GM18499 (cell line): Measurements from ENCODE around the gene PTPRN2.
"Not testable (repeated sequence)": the region's sequence is repeated elsewhere in the genome, so short reads cannot be mapped to it uniquely, and the experiment has no call there.

Experiments used
- ATAC-seq: cut with Tn5 transposase; IDR thresholded peaks from one replicate; pipeline ENCODE4 v1.9.1; 2021; ENCODE audit warnings: moderate number of reproducible peaks; ENCODE audit not compliant: insufficient read depth, unreplicated experiment

Gene PTPRN2

DNA sequence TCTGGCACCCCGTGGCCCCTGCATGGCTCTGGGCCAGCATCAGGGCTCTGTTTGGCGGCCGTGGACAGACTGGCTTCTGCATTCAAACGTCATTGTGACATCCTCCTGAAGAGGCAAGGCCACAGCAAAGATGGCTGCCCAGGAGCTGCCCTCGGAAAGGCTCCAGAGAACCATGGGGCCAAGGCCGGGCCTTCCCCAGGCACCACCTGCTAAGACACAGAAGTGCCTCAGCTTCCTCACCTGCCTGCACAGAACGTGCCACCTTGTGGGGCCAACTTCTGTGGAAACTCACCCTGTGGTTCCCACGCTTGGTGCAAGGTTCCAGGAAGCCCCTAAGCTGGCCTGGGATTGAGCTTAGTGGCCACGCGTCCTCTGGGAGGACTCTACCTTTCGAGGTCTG is 396.9 kb downstream of the PTPRN2 start:
- ATAC-seq = no peak

DNA sequence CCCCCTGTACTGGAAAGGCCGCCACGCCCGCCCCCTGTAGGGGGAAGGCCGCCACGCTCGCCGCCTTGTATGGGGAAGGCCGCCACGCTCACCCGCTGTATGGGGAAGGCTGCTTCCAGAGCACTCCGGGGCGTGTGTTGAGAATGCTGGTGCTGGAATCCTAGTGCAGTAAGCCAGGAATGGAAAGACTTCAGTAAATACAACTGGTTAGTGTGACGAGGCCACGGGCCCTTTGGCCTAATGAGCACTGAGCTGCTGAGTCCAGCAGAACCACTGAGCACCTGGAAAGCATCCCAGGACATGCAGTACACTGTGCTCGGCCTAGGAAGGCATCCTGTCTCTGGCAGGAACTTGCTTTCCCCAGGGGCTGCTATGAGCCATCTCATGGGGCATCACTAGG is 398.9 kb downstream of the PTPRN2 start:
- no peak for ATAC-seq

GRCh38 chr7:158187694-158187994 is 400.0 kb downstream of the PTPRN2 start:
- ATAC-seq = no peak

DNA sequence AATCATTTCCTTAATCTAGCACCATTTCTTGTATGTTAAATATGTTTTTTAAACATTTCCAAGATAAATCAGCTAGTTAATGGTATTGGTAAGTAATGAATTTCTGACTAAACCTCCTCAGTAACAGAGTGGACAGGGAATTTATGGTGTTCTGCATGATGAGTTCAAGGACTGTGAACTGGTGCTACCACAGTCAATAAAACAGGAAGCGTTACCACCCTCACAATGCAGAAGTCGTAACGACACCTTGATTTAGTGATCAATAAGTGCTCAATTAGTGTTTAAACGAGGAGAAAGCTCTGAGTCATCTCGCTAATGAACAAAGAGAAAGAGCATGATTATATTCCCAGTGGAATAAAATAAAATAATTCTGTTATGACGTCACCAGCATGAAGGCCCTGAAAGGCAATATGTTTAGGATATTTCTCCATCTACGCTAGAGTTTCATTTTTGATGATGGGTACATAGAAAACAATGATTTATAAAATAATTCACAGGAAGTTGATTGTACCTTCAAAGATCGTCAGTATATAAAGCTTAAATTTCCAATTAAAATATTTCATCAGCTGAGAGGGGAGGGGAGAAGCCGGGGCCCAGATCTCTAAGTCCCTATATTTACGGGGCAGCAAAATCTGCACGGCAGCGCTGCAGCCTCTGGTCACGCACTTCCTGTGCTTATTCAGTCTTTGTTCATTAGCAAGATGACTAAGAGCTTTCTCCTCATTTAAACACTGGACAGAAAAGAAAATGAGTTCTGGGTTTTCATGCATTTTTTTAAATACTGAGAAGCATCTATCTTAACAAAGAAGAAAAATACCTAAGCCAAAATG is 400.5 kb downstream of the PTPRN2 start:
- no peak for ATAC-seq

- no peak for ATAC-seq
Observed at GRCh38 chr7:158186406-158186805, 401.2 kb downstream of the PTPRN2 start.

- no peak for ATAC-seq
Observed at GRCh38 chr7:158185653-158186052, 402.0 kb downstream of the PTPRN2 start.

DNA sequence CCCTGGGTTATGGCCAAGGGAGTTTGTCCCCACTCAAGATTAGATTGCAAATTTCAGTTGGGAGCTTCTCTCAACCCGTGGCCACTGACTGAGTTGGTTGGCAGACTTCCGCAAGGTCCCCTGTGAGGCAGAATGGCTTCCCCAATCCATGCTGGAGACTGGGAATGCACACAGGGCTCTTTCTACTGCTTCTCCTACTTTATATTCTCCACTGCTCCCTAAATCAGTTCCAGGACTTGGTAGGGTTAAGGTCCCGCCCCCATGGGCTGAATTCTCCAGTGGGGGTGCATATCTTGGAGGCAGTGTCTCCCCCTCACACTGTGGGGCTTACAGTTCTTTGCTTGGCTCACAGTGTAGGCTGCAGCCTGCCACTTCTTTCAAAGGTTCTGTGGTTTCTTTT is 404.2 kb downstream of the PTPRN2 start:
- no peak for ATAC-seq

DNA sequence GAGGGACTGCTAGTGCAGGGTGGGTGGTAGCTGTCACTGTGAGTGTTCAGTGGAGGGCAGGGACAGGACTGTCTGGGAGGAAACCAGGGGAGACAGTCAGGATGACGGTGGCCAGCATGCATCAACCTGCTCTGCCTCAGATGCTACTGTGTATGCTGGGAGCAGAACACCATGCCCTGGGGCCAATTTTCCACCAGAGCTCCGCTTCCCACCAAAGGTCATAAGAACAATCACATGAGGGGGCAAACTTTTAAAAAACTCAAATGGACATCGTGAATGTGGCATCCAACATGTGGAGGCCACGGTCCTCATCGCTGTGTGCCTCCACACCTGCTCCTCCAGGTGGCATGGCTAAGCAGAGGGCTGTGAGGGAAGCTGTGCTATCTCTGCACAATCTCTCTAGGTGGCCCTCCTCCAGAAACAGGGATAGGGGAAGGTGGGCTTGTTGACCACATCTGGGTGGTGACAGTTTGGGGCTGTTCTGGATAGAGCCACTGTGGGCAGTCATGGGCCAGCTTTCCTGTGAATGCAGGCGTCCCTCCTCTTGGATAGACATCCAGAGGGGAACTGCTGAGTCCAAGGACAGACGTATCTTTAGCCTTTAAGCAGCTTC is 411.0 kb downstream of the PTPRN2 start:
- ATAC-seq = no peak

- ATAC-seq = no peak
Observed at GRCh38 chr7:158175779-158176178, 411.8 kb downstream of the PTPRN2 start.

- ATAC-seq = no peak
Observed at GRCh38 chr7:158174947-158175346, 412.7 kb downstream of the PTPRN2 start.

DNA sequence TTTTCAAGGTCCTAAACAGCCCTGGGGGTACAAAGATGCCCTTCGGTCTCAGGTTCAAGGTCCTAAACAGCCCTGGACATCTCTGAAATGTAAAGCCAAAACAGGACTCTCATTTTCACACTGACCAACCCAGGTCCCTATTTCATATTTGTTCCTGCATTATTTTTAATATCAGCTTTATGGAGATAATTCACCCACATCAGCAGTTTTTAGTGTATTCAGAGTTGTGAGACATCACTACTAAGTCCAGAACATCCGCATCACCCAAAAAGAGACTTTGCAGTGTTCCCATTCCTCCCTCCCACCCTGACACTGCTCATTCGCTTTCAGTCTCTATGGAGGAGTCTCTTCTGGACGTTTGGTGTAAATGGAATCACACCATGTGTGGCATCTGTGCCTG is 420.2 kb downstream of the PTPRN2 start:
- no peak for ATAC-seq

GRCh38 chr7:158166386-158167340 is 421.0 kb downstream of the PTPRN2 start:
- ATAC-seq = no peak

DNA sequence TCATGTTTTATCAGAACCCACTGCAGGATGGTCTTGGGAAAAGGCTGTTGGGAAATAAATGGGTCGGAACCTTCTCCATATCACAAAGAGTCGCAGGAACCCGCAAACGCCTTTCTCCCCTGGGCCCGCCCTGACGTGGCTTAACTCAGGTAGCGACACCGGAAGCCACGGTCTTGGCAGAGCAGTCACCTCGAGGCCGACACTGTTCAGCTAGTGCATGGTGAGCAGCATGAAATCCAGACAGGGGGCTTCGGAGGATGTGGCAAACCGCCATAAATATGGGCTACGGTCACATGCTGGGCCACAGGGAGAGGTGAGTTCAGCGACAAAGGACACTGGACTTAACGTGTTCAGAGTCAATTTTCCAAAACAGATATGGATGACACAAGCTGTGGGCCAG is 421.9 kb downstream of the PTPRN2 start:
- no peak for ATAC-seq

DNA sequence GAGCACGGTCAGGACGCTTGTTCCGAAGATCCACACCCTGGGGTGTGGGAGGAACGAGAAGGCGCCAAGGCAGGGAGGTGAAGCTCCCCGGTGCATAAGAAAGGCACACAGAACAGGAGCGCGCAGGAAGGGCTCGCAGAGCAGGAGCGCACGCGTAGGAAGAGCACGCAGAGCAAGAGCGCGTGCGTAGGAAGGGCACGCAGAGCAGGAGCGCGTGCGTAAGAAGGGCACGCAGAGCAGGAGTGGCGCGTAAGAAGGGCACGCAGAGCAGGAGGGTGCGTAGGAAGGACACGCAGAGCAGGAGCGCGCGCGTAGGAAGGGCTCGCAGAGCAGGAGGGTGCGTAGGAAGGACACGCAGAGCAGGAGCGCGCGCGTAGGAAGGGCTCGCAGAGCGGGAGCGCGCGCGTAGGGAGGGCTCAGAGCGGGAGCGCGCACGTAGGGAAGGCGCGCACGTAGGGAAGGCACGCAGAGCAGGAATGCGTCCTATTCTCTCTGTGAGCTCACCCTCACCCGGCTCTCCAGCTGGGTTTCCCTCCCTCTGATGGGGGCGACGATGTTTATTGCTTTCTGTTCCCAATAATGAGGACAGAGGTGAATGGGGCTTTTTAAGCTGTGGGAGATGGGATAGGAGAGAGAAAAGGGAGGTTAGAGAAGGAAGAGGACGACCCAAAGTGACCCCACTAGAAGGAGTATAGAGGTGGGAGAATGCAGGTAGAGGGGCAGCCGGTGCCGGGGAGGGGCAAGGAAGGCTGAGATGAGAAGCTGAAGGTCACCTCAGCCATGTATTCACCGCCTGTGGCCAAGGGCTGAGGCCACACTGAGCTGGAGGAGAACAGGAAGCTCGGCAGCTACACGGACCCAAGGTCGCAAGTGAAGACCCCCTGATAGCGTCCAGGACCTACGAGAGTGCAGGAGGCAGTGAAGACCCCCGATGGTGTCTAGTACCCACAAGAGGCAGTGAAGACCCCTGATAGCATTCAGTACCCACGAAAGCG is 423.2 kb downstream of the PTPRN2 start:
- ATAC-seq = no peak

- no peak for ATAC-seq
Observed at GRCh38 chr7:158161194-158161593, 426.4 kb downstream of the PTPRN2 start.

GRCh38 chr7:158160199-158160598 is 427.4 kb downstream of the PTPRN2 start:
- ATAC-seq = no peak

GRCh38 chr7:158157460-158157859 is 430.2 kb downstream of the PTPRN2 start:
- ATAC-seq = no peak

- not testable (repeated sequence) for ATAC-seq
Observed at GRCh38 chr7:158151273-158151672, 436.4 kb downstream of the PTPRN2 start.

- ATAC-seq = no peak
Observed at GRCh38 chr7:158150234-158150633, 437.4 kb downstream of the PTPRN2 start.

DNA sequence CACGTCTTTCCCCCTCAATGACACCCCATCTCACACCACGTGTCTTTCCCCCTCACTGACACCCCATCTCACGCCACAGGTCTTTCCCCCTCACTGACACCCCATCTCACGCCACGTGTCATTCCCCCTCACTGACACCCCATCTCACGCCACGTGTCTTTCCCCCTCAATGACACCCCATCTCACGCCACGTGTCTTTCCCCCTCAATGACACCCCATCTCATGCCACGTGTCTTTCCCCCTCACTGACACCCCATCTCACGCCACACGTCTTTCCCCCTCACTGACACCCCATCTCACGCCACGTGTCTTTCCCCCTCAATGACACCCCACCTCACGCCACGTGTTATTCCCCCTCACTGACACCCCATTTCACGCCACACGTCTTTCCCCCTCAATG is 440.2 kb downstream of the PTPRN2 start:
- not testable (repeated sequence) for ATAC-seq
